Pons (tissue), 1 donor: ENCODE measurements around the gene PTPRM.

Experiments
- DNase-seq: peaks from one replicate; pipeline ENCODE4 v3.0.0-alpha.2; 2016; ENCODE audit warnings: low spot score

The PTPRM gene

DNA sequence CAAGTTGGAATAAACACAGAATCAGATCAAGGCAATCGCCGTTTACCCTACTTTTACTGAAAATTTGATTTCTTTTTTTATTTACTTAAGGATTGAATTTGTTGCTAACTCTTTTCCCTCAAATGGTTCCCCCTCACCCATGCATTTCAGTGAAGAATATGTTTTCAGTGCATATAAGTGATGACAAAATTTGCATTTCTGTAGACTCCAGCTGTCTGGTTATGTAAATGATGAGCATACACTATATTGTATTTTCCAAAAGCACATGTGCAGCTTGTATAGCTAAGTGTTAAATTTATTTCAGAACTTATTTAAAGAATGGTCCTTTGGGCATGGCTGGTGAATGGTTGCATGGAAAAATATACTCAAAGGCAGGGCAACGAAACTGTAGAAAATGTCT is 437.7 kb downstream of the PTPRM start:
- no peak for DNase-seq

DNA sequence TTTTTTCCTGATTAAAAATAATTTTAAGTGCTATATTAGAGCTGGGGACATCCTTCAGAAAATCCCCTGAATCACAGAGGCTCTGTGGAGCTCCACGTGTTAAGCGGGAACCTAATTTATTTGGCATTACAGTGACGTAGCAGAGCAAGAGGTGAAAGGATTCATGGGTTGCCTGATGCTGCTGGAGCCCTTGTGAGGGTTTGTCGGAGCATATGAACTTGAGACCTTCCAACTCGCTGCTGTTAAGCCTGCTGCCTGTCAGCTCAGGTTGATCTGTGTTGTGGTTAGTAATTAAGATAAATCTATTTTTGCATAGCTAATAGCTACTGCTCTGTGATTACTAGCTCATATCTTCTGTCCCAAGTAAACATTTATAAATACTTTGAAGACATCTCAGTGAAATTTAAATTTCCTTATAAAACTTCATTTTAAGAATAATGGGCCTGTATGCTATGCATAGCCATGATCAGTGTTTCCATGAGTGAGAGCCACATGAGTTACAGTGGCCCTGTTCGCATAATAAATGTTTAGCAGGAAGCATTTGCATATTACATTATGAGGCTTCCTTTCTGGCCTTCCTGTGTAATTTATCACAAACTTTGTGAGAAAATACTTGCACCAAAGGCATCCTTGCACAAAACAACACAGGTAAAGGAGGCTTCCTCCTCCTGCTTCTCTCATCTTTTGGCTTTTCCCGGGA is 438.9 kb downstream of the PTPRM start:
- DNase-seq: no peak

DNA sequence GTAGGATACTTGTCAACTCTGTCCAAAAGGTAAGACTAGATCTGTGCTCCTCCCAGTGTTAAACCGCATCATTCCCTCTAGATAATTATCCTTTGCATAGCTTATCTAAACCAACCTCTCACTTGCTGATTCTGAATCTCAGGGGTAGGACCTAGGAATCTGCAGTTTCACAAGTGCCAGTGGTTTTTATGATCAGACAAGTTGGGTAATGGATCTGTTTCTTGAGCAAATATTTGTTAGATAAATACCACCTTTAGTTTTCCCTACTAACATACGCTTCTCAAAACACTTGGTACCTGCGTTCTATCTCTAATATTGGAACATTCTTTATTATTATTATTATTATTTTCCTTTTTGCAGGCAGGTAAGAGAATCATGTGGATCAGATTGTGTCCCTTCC is 439.9 kb downstream of the PTPRM start:
- DNase-seq: no peak

DNA sequence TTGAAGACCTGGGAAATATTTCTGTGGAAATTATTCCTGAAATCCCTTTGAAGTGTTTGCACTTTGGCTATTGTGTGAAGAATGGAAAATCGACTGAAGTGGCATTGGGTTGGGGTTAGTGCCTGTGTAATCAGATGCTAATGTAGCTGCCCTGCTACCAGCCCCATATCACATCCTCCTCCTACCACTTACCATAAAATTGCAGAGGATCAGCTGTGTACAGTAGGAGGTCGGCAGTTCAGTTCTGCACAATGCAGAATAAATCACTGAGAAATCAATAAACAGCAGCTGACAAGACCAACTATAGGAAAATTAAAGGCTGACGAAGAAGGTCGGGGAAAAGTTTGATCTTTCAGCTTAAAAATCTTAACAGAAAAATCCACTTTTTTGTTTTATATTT is 440.9 kb downstream of the PTPRM start:
- DNase-seq: no peak

DNA sequence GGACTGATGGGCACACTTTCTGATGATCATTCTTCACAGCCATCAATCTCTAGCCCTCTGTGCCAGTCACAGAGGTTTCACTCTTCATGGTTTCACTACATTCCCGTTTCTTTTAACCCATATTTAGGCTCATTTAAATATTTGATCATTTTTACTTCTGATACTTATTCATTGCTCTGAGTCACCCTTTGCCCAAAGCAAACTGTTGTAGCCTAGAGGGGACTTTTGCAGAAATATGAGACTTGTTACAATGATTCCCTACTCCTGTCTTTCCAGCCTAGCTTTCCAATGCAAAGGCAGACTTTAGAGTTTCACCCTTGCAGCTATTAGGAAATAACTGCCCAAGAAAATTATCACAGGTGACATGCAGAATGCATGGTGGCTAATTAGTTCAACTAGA is 444.2 kb downstream of the PTPRM start:
- DNase-seq: no peak

DNA sequence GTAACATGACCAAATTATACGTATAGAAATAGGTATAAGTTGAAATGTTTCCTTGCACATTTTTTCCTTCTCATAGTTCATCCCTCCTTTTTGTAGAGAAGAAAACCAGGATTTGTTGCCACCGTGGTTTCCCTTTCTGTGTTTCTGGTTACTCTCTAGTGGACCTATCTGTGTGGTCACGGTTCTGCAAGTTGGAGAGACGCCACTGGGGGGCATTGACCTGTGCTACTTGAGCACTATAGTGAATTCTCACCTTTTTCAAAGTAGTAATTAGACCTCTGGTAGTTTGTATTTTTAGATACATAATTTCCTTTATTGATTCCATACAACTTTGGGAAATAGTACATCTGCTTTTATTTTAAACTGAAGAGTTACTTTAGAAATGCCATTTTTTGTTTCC is 444.8 kb downstream of the PTPRM start:
- DNase-seq: no peak

DNA sequence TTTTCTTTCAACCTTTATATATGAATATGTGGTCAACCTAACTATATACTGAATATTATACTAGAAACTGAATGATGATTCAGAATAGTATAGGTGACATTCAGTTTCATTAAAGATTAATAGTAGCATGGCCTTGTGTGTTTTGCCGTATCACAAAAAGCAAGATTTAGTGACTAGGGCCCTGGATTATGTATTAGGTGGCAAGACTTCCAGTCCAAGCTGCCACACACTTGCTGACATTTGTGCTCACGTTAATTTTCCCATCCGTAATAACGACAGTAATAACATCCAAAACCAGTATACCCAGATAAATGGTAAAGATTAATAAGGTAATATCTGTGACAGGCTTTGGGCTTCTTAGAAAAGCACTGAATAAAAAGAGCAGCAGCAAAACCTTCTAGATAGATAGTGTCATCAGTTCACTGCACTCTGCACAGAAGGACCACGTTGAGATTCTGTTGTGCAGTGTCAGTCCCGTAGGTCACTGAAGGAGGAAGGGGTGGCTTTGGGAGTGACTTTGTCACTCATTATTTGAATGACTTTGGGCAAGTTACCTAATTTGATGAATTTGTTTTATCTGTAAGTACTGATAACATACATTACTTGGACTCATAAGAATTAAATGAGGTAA is 451.7 kb downstream of the PTPRM start:
- no peak for DNase-seq

DNA sequence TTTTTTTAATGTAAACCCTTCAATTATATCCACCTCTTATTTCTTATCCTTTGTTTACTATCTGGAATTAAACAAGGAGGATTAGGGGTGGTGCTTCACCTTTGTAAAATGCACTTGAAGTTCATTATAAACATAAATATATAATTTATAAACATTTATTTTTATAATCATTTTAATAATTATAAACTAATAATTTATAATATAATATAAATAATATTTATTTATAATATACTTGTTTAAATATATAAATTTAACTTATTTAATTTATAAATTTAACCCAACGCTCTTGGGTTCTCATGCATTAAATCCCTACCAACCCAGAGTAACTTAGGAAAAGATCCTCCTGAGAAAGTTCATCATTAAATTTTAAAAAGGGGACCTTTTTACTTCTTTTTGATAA is 452.5 kb downstream of the PTPRM start:
- DNase-seq: no peak

DNA sequence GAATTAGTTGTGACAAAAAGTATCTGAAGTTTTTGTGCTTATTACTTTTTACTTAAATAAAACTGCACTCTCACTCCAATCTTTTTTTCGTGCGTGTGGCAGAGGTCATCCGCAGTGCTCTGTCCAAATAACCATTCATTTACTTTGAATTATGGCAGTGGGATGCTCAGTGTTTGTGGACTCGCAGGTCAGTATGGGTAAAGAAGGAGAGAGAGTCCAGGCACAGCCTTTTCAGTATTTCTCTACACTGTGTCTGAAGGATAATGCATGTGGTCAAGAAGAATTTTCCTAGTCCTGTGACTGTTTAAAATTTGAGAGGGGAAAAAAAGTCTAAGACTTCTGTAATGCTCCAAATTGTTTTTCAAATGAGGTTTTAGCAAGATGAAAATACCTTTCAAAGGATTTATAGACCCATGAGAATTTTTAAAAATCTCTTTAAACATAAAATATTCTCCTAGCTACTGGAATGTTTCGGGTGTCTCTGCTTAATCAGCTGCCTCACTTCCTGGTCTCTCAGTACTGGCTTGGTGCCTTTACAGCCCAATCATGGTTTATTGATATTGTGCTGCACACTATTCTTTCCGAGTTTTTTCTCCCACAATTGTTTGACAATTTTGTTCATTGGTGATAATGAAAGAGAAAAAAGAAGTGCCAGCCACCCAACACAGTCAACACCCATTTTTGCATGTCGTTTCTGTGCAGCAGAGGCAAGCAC is 453.2 kb downstream of the PTPRM start:
- DNase-seq: no peak

DNA sequence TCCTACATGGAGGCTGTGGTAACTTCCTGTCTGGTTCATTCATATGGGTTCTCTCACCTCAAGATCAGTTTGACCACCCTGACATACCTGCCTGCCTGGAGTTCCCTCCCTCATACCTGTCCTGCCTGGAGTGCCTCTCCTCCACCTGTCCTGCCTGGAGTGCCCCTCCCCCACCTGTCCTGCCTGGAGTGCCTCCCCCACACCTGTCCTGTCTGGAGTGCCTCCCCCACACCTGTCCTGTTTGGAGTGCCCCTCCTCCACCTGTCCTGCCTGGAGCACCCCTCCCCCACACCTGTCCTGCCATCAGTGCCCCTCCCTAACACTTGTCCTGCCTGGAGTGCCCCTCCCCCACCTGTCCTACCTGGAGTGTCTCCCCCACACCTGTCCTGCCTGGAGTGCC is 461.9 kb downstream of the PTPRM start:
- no peak for DNase-seq

DNA sequence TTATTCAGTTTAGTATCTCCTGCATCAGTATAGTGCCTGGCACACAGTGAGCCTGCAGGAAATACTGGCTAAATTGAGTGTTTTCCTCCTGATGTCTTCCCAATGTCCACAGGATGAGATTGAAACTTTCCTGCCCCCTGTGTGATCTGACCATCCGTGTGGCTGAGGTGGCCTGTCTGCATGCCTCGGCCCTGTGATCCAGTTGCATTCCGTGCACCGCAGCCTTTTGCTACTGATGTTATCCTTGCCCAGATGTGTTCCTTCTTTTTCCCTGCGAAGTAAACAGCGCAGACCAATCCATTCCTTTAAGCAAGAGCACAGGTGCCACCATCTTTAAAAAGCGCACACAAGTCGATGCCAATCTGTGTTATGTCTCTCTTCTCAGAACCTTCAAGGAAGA is 462.6 kb downstream of the PTPRM start:
- no peak for DNase-seq

DNA sequence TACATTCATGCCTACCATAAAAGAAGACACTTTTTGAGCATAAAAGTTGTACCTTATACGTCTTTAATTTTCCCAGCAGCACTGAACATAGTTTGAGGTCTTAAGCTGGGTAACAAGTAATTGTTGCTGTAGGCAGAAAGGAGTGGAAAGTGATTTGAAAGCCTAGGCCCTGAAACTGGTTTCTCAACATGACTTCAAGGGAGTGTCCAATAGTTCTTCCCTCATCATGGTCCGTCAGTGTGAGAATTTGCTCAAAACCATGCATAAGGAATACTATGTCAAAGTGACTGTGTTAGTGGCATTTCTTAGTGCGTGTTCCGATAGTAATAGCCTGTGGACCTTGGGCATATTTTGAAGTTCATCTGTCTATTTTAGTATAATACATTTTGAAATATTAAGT is 463.1 kb downstream of the PTPRM start:
- no peak for DNase-seq

DNA sequence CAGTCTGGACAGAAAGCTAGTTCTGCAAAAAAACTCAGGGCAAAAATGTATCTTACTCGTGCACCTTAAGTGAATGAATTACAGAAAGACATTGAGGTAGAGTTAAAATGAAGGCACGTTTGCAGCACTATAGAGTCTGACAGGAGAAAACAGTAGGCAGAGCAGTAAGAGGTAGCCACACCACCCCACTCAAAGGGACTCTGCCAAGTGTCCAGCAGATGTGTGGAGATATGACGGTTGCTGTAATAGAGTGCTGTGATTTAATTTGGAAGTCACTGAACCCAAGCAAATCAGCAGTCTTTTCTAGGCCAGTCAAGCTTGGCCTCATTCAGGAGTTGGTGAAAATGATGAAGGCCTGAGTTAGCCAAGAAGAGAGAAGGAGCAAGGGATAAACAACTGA is 464.4 kb downstream of the PTPRM start:
- DNase-seq: no peak

DNA sequence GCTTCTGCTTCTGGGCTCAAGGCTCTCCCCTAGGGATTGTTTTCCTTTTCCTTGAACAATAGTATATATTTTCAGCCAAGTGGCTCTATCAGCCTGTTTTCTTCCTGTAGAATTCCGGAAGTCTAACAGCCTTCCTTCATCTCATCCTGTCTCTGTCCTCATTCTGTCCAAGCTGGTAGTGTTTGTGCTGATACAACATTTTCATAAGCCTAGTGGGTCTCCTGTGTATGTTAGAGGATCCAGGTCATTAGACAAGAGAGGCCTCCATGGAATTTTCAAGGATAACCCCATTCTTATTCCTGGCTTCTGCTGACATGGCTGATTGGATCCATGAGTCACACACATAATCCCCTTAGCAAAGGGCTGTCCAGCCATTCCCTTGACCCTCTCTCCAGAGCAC is 467.6 kb downstream of the PTPRM start:
- DNase-seq: no peak

DNA sequence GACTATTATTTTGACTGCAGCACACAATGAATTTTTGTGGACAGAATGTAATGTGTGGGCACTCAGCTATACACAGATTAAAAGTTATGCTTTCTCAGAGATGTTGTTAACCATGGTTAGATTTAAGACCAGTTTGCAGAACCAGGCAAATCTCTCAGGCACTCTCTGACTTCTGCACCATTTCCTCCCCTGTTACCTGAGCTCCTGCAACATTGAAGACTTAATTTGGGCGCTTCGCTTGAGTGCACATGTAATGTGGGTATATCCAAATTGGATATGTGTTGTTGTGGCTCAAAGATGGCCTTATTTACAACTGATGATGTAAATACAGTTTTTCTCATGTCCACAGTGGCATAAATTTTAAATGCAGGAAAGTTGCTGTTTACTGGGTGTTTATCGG is 469.4 kb downstream of the PTPRM start:
- no peak for DNase-seq

DNA sequence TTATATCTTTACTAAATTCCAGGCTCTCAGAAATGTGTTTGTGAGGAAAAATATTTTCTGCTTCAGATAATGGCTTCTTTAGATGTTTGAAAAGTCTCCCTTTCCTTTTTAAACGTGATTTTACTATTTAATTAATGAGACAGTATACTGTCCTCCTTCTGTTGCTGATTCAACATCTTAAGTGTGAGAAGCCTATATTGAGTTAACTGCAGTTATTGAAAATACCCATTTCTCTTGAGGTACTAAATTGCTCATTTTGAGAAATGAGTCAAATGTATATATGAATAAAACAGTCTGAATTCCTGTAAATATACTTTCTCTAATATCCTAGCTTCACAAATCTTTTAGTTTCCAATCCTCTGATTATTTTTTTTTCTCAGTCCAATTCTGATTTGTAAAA is 470.2 kb downstream of the PTPRM start:
- DNase-seq: no peak

DNA sequence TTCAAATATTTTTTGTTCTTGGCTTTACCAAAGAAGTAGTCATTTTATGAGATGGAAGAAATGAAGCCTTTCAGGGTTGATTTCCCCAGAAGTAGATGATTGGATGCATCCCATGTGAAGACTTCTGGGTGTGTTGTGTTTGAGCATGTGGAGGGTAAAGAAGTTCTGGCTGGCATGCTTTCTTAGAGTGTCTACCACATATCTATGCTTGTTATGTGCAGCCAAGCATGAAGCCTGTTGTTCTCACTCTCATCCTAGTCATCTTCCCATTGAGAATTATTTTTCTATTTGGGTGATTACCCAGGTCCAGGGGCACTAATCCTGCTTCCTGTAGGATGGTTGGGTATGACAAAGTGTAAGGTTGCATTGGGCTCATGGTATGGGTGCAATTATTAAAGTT is 472.9 kb downstream of the PTPRM start:
- DNase-seq: no peak

DNA sequence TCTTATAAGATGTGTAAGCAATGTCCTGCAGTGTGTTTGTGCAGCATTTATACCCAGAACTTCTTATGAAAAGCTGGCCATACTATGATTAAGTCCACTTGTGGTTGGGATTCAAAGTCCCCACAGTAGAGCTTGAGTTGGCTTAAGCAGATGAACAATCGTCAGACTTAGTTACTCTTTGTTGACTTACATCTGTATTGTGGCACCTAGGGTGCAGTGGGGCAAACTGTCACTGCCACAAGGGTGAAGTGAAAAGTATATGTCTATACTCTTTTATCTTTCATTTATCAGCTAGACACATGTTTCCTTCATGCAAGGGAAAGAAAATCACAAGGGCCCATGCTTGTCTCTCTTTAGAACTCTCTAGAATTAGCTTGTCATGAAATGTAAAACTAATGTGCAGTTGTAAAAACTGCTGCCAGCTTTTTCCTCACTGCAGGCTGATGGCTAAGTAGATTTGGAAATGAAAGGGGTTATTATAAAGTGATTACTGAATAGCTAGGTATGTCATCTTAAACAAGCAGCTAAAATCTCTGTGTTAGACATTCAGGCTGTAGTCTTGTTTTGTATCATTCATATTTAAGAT is 474.5 kb downstream of the PTPRM start:
- no peak for DNase-seq

DNA sequence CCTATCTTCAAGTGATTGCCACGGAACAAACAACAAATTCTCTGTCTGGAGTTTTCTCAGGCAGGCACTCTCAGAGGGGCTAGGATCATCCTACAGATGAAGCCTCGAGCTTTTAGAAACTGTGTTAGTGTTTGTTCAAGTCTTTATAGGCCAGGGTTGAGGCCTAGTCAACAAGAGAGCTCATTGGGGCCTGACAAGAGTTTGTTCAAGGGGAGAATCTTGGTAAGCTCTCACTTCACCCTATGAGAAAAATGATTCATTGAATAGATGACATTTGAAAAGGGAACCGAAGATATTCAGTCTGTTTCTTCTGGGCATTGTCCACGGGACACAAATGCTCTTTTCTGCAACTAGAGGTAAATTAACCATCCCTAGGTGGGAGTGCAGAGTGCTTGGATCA is 476.9 kb downstream of the PTPRM start:
- DNase-seq: no peak

DNA sequence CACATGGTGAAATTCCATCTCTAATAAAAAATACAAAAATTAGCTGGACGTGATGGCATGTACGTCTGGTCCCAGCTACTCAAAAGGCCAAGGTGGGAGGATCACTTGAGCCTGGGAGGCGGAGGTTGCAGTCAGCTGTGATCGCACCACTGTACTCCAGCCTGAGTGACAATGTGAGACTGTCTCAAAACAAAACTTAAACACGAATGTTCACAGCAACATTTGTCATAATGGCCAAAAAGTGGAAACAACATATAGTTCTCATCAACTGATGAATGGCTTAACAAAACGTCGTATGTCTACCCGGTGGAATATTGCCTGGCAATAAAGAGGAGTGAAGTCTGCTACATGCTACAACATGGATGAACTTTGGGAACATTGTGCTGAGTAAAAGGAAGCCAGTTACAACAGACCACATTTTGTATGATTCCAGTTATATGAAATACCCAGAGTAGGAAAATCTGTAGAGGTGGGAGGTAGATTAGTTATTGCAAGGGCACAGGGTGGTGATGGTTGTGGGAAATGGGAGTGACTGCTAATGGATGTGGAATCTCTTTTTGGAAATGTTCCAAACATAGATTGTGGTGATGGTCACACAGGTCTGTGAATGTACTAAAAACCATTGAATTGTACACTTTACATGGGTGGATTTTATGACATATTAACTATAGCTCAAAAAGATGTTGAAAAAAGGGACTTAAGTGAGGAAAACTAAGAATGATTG is 478.2 kb downstream of the PTPRM start:
- DNase-seq: no peak

DNA sequence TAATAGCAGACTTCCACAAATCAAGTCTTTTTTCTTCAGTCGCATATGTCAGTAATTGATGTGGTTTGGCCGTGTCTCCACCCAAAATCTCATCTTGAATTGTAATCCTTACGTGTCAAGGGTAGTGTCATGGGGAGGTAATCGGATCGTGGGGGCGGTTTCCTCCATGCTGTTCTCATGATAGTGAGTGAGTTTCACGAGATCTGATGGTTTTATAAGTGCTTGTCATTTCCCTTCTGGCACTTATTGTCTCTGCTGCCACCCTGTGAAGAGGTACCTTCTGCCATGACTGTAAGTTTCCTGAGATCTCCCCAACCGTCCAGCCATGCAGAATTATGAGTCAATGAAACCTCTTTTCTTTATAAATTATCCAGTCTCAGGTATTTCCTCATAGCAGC is 478.8 kb downstream of the PTPRM start:
- no peak for DNase-seq

DNA sequence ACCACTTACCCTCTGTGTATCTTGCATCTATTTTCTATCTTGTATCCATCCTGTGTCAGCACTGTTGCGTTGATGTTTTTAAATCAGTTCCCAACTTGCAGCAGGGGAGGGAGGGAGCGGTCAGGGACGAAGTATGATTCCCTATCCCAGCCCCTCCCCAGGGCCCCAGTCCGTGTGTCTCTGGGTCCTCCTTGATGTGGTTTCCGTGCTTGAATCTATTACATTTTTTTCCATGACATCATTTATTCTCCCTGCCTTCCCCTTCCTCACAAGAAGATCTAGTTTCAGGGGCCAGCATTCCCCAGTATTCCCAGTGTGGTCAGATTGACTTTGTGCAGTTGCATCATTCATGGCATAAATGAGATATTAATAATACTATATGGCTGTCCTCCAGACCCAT is 479.3 kb downstream of the PTPRM start:
- DNase-seq: no peak

DNA sequence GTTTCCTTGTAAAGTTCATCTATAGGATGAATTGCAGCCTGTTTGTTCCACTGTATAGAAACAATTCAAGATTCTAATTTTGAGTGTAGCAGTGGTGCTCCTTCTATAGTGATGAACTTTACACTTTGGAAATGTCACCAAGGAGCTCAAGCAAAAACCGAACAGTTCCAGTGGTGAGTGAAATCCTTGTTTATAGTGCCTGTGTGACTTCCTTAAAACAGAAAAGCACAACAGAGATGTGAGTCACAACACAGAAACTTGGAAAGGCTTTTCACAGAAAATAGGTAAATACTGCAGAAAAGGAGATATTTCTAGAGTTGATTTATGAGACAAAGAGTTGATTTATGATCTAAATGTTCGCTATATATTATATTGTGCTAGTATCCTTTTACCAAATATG is 482.0 kb downstream of the PTPRM start:
- DNase-seq: no peak
